HG02678 (cell line): ENCODE results near the gene PGP.

Experiments
- ATAC-seq: cut with Tn5 transposase; IDR thresholded peaks from one replicate; pipeline ENCODE4 v1.9.1; 2021; ENCODE audit warnings: mild to moderate bottlenecking, moderate library complexity; ENCODE audit not compliant: unreplicated experiment

Gene PGP

GRCh38 chr16:2237493-2238149 lies 23.0 kb upstream of the PGP start:
- no peak for ATAC-seq

- no peak for ATAC-seq
Observed at GRCh38 chr16:2237102-2237482, 22.5 kb upstream of the PGP start.

- ATAC-seq = no peak
Observed at GRCh38 chr16:2236337-2237101, 21.9 kb upstream of the PGP start, which contains the start of gene DNASE1L2. TSS of gene DNASE1L2 (plus strand) at chr16:2236444. CDS start at chr16:2236817, 373 bp downstream.

- no peak for ATAC-seq
Observed at GRCh38 chr16:2235695-2236336, 21.2 kb upstream of the PGP start.

- no peak for ATAC-seq
Observed at GRCh38 chr16:2235234-2235651, 20.6 kb upstream of the PGP start.

GRCh38 chr16:2234813-2235170 lies 20.2 kb upstream of the PGP start:
- ATAC-seq = no peak

GRCh38 chr16:2233872-2234812 lies 19.5 kb upstream of the PGP start:
- no peak for ATAC-seq

- ATAC-seq = no peak
Observed at GRCh38 chr16:2233046-2233775, 18.6 kb upstream of the PGP start.

- ATAC-seq = no peak
Observed at GRCh38 chr16:2232094-2232990, 17.7 kb upstream of the PGP start.

GRCh38 chr16:2231016-2231931 lies 16.6 kb upstream of the PGP start:
- ATAC-seq = no peak

- no peak for ATAC-seq
Observed at GRCh38 chr16:2230376-2230775, 15.7 kb upstream of the PGP start.

GRCh38 chr16:2229632-2230250 lies 15.1 kb upstream of the PGP start:
- ATAC-seq = no peak

GRCh38 chr16:2229091-2229490 lies 14.5 kb upstream of the PGP start:
- no peak for ATAC-seq

GRCh38 chr16:2228161-2228824 lies 13.7 kb upstream of the PGP start:
- no peak for ATAC-seq

- no peak for ATAC-seq
Observed at GRCh38 chr16:2226918-2227317, 12.3 kb upstream of the PGP start.

GRCh38 chr16:2226245-2226793 lies 11.7 kb upstream of the PGP start:
- ATAC-seq = no peak

- peak; percentile 18 for ATAC-seq
Observed at GRCh38 chr16:2223942-2224486, 9.4 kb upstream of the PGP start.
